ENCODE data around the gene ZSCAN22. TPM values are rescaled to one million over a fixed set of nuclear protein-coding genes. Genes with fewer than 3 reads are reported as not detected.

The ZSCAN22 gene
- total and polyA plus RNA-seq, 2 of the 13 experiments (the other 11 are each of a cell fraction or from before 2014, with no cell fraction given): 2.5 to 3.5 TPM

- ChIA-PET POLR2A (no interaction called here), CTCF (ENCODE audit: low intra/inter-chr PET ratio, low total read pairs) (interaction anchor here (2.4 kb wide), 1 partner anchor 129 kb away, joined by 11 read pairs; the partner anchor contains the start of gene ZNF274)
- Histone ChIP-seq H3K9me3 (ENCODE audit: low read length) (no peaks in the 10 kb centered on the region), H3K27me3 (ENCODE audit: control insufficient read depth in 1 of 2, insufficient read depth in 2 of 2, low read length in 2 of 2) (no peaks in the 10 kb centered on the region), H3K79me2 (ENCODE audit: insufficient read depth, low read length) (peaks cover 8% of the 10 kb centered on the region), H3K4me3 (replicated peaks in 1 of 3; ENCODE audit: insufficient read depth in 1 of 3, low read depth in 2 of 3, low read length in 3 of 3) (no peak overlapping the region), H3K9ac (ENCODE audit: insufficient read depth, low read depth, low read length) (no peak overlapping the region), H4K20me1 (ENCODE audit: insufficient read depth, low read length) (no peaks in the 10 kb centered on the region), H3K27ac (ENCODE audit: extremely low read length, insufficient read depth, low read length) (no peak overlapping the region), H3K4me2 (ENCODE audit: low read depth, low read length) (no peak overlapping the region), H3K4me1 (ENCODE audit: insufficient read depth, low read length) (peaks cover 16% of the 10 kb centered on the region), H2AFZ (ENCODE audit: low read length) (no peak overlapping the region), H3K36me3 (replicated peaks in 1 of 2; ENCODE audit: control insufficient read depth in 1 of 2, insufficient read depth in 2 of 2, low read length in 2 of 2) (peaks cover 13 to 57% of the 10 kb centered on the region in 2 experiments)
- ATAC-seq (no peak), DNase-seq (ENCODE audit: low spot score) (no peak), FAIRE-seq (no peak)
- intact Hi-C loops (cut with micrococcal nuclease; ENCODE audit: unreplicated experiment) (no loop called here), in situ Hi-C loops (cut with HindIII; ENCODE audit: extremely low pct_ligation_motif_present, low pct_unique_long_range_greater_than_20kb) (no loop called here)
- WGBS (ENCODE audit: low lambda C conversion rate): 96% methylated on average over 7 of the region's 7 CpGs
- no TSS peak for BruUV-seq (replicated peaks)
- TF ChIP-seq ZNF232 (CRISPR knock-in tag; IDR thresholded peaks at IDR 0.05; ENCODE audit: borderline replicate concordance) (no peak), POLR2AphosphoS2 (IDR thresholded peaks at IDR 0.05; ENCODE audit: low read depth, low read length) (no peak), SOX13 (IDR thresholded peaks at IDR 0.05) (no peak), SOX13 (CRISPR knock-in tag; conservative IDR thresholded peaks at IDR 0.05 in 1 of 2, IDR thresholded peaks at IDR 0.05 in 1 of 2) (no peak), ZNF331 (CRISPR knock-in tag; IDR thresholded peaks at IDR 0.05) (no peak), TCF12 (IDR thresholded peaks at IDR 0.05) (no peak), TCF12 (CRISPR knock-in tag; IDR thresholded peaks at IDR 0.05) (no peak), NCOR1 (IDR thresholded peaks at IDR 0.05; ENCODE audit: borderline replicate concordance, low read length) (no peak), SNAPC5 (CRISPR knock-in tag; IDR thresholded peaks at IDR 0.05; ENCODE audit: borderline replicate concordance) (no peak), ZNF678 (CRISPR knock-in tag; IDR thresholded peaks at IDR 0.05) (no peak), TBP (CRISPR knock-in tag; IDR thresholded peaks at IDR 0.05) (no peak), KLF15 (CRISPR knock-in tag; IDR thresholded peaks at IDR 0.05; ENCODE audit: borderline replicate concordance) (no peak), ZSCAN9 (CRISPR knock-in tag; IDR thresholded peaks at IDR 0.05; ENCODE audit: borderline replicate concordance) (no peak), ZNF777 (CRISPR knock-in tag; IDR thresholded peaks at IDR 0.05) (no peak), KLF11 (CRISPR knock-in tag; IDR thresholded peaks at IDR 0.05) (no peak)
- TF ChIP-seq, protein P1, sequence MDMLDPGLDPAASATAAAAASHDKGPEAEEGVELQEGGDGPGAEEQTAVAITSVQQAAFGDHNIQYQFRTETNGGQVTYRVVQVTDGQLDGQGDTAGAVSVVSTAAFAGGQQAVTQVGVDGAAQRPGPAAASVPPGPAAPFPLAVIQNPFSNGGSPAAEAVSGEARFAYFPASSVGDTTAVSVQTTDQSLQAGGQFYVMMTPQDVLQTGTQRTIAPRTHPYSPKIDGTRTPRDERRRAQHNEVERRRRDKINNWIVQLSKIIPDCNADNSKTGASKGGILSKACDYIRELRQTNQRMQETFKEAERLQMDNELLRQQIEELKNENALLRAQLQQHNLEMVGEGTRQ (IDR thresholded peaks at IDR 0.05; ENCODE audit: low read depth, low read length): no peak
- TF ChIP-seq, protein P1 (CRISPR knock-in tag; IDR thresholded peaks at IDR 0.05; ENCODE audit: borderline replicate concordance): no peak
- TF ChIP-seq, protein P2, sequence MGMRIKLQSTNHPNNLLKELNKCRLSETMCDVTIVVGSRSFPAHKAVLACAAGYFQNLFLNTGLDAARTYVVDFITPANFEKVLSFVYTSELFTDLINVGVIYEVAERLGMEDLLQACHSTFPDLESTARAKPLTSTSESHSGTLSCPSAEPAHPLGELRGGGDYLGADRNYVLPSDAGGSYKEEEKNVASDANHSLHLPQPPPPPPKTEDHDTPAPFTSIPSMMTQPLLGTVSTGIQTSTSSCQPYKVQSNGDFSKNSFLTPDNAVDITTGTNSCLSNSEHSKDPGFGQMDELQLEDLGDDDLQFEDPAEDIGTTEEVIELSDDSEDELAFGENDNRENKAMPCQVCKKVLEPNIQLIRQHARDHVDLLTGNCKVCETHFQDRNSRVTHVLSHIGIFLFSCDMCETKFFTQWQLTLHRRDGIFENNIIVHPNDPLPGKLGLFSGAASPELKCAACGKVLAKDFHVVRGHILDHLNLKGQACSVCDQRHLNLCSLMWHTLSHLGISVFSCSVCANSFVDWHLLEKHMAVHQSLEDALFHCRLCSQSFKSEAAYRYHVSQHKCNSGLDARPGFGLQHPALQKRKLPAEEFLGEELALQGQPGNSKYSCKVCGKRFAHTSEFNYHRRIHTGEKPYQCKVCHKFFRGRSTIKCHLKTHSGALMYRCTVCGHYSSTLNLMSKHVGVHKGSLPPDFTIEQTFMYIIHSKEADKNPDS (CRISPR knock-in tag; IDR thresholded peaks at IDR 0.05): no peak
- TF ChIP-seq, protein P3, sequence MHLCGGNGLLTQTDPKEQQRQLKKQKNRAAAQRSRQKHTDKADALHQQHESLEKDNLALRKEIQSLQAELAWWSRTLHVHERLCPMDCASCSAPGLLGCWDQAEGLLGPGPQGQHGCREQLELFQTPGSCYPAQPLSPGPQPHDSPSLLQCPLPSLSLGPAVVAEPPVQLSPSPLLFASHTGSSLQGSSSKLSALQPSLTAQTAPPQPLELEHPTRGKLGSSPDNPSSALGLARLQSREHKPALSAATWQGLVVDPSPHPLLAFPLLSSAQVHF (CRISPR knock-in tag; IDR thresholded peaks at IDR 0.05): no peak
Observed at GRCh38 chr19:58311345-58311865, 15.4 kb upstream of the ZSCAN22 start.
